Inflammatory macrophage treated with lipopolysaccharide for 4 hours (primary cell): ENCODE measurements around the gene DDX10.

Source experiments
- DNase-seq: peaks from one replicate; pipeline ENCODE4 v3.0.0-alpha.2; 2020

The DDX10 gene

DNA sequence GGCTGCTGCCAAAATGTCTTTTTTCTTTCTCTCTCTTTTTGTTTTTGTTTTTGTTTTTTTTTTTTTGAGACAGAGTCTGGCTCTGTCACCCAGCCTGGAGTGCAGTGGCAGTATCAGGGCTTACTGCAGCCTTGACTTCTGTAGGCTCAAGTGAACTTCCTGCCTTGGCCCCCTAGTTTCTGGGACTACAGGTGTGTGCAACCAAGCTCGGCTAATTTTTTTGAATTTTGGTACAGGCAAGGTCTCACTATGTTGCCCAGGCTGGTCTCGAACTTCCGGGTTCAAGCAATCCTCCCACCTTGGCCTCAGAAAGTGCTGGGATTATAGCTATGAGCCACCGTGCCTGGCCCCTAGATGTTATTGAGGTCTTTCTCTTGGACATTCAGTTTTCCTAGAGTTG is 2.2 kb upstream of the DDX10 start:
- no peak for DNase-seq

DNA sequence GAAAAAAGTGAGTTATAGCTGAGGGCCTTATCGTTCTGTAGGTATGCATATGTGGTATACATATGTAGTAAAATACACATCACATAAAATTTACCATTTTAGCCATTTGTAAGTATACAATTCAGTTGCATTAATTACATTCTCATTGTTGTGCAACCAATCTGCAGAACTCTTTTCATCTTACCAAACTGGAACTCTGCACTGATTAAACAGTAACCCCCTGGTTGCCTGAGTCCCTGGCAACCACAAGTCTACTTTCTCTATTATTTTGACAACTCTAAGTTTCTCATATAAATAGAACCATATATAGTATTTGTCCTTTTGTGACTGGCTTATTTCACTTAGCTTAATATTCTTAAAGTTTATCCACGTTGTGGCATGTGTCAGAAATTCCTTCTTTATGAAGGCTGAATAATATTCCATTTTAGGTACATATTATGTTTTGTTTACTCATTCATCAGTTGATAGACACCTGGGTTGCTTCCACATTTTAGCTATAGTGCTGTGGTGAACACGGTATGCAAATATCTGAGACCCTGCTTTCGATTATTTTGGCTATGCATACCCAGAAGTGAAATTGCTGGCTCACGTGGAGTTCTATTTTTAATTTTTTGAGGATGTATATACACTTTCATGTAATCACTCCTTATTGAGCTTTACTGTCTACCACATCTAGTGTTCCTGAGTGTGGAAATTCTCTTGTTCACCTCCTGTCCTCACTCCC is 1.6 kb upstream of the DDX10 start:
- DNase-seq: no peak

DNA sequence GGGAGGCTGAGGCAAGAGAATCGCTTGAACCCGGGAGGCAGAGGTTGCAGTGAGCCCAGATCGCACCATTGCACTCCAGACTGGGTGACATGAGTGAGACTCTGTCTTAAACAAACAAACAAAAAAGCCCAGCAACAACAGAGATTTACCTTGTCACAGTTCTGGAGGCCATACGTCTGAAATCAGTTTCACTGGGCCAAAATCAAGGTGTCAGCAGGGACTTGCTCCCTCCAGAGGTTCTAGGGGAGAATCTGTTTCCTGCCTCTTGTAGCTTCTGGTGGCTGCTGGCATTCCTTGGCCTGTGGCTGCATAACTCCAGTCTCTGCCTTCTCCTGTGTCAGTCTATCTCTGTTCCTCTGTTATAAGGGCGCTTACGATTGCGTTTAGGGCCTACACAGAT is 1.5 kb downstream of the DDX10 start:
- DNase-seq: no peak

DNA sequence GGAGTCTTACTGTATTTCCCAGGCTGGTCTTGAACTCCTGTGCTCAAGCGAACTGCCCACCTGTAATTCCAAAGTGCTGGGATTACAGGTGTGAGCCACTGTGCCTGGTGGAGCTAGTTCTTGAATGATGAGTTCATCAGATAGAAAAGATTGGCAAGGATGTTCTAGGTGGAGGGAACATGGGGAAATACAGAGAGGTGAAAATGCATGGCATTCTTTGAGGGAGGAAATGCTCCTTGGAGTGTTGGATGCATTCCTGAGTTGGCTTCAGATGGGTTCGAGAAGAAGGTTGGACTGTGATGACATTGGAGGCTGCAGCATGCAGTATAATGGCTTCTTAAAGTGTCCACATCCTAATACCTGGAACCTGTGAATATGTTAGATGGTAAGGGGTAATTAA is 4.4 kb downstream of the DDX10 start:
- DNase-seq: no peak

GRCh38 chr11:108669711-108670110 is 4.8 kb downstream of the DDX10 start:
- DNase-seq: no peak

DNA sequence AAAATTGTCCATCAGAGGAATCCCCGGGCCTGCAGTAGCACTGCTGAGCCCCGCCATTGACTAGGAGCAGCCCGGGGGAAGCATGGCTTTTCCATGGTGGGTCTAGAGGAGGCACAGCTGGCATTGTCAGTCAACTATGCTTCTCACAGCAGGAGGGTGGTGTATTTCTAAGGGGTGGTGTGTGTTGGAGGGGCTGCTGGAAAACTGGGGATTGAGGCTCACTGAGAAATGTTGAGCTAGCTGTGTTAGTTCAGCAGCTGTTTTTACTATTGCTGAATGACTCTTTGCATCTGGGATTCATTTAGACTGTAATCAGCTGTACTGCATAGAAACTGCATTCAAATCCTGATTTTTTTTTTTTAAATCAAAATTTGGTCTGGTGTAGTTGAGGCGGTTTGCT is 5.6 kb downstream of the DDX10 start:
- DNase-seq: no peak

DNA sequence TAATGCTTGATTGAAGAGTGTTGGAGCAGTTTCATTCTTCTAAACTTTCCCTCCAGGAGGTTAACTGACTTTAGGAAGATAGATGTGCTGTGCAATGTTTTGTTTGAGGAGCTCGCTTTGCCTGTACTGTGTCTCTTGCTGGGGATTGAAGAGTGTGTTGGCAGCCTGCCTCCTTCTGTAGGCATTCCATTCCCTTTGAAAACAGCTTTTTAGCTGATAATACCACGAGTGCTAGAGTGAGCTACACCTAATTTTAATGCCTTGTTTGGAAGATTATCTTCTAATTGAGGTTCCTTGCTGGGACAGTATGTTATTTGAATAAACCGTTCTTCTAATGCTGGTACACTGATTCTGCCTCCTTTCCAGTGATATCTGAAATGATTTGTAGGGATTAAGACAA is 7.2 kb downstream of the DDX10 start:
- DNase-seq: no peak

- no peak for DNase-seq
These were observed 7.9 kb downstream of the DDX10 start for GRCh38 chr11:108672786-108673185.

DNA sequence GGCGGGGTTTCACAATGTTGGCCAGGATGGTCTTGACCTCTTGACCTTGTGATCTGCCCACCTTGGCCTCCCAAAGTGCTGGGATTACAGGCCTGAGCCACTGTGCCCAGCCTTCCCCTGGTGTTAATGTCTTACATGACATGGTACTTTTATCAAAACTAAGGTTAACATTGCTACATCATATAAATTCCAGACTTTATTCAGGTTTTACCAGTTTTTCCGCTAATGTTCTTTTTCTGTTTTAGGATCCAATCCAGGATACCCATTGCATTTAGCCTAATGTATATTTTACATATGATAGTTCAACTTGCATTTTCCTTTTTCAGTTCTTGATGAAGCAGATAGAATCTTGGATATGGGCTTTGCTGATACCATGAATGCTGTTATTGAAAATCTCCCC is 14.2 kb downstream of the DDX10 start:
- DNase-seq: no peak

- DNase-seq: no peak
These were observed 15.4 kb downstream of the DDX10 start for GRCh38 chr11:108680271-108680670.

- DNase-seq: no peak
These were observed 20.7 kb downstream of the DDX10 start for GRCh38 chr11:108685419-108686130.

DNA sequence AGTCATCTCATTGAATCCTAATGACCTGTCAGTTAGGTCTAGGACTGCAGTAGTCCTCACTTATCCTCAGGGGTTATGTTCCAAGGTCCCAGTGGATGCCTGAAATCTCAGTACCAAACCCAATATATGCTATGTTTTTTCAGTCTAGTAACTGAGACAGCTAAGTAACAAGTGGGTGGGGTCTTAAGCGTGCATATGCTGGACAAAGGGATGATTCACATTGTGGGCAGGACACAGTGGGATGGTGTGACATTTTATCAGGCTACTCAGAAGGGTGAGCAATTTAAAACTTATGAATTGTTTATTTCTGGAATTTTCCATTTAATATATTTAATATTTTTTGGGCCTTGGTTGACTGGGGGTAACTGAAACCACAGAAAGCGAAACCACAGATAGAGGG is 29.0 kb downstream of the DDX10 start:
- peak; percentile 23 for DNase-seq

GRCh38 chr11:108694846-108695245 is 30.0 kb downstream of the DDX10 start:
- no peak for DNase-seq

DNA sequence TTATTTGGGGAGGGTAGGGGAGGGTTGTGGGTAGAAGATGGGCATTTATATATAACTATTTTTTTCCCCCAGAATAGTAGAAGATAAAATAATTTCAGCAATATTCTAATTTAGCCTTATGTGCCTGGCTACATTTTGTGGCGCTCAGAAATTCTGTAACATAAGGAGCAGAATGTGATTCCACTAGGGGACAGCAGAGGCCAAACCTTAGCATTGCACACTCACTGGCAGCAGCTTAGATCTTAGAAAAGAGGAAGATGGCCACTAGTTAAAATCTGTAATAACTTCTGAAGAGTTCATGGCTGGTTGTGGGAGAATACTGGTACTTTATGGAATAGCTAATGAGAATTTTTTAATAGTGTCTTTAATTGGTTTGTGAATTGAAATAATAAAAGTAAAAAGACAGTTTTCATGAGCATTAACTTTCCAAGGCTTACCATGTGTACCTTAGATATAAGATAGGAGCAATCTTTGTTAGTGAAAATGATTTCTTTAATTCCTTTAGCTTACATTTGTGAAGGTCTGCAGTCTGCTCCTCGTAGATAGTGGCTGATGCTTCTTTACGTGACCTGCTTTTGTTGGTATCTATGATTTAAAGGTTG is 33.1 kb downstream of the DDX10 start:
- DNase-seq: peak; percentile 83

GRCh38 chr11:108698844-108699642 is 34.2 kb downstream of the DDX10 start:
- DNase-seq: peak; percentile 33

DNA sequence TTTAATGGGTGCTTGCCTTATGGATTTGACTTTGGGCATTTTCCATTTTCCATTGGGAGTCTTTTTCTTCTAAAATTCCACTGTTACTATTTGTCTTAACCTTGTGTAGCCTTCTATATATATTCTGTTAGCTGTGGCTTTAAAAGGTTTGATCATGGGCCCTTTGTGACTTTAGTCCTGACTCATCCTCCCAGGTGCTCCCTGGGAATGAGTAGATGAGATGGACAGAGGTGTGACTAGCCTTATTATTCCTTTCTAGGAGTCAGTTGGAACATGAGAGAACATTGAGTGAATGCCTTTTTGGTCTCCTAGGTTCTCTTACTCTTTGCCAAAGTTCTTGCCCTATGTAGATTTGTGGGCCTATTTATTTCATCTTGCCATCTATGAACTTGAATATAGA is 39.0 kb downstream of the DDX10 start:
- DNase-seq: no peak

DNA sequence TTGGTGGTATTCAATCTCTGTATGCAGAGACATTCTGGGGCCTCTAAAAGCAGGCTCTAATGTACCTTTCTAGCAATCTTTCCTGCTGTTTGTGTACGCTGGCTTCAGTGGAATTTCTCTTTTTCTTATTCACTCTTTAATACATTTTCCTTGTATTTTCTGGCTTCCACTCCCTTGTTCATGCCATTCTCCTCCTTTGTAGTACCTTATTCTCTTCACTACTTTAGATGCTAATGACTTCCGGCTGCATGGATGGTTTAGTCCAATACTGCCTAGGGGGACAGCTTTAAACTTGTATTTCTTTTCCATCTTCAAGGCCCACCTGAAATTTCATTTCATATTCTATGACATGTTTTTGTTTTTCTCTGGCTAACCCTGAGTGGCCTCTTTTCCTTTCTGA is 40.2 kb downstream of the DDX10 start:
- DNase-seq: no peak

DNA sequence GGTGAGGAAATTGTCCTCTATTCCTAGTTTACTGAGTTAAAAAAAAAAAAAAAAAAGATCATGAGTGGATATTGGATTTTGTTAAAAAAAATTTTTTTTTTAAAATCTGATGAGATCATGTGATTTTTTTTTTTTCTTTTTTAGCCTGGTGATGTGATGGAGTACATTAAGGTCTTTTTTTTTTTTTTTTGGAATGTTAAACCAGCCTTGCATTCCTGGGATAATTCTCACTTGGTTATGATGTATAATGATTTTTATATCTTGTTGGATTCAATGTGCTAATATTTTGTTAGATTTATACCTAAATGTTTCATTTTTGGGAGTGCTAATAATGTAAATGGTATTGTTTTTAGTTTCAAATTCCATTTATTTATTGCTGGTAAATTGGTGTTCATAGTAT is 43.3 kb downstream of the DDX10 start:
- DNase-seq: no peak

- no peak for DNase-seq
These were observed 44.9 kb downstream of the DDX10 start for GRCh38 chr11:108709741-108710140.

GRCh38 chr11:108713076-108713790 is 48.4 kb downstream of the DDX10 start:
- DNase-seq: peak; percentile 38

- DNase-seq: no peak
These were observed 50.4 kb downstream of the DDX10 start for GRCh38 chr11:108715239-108715638.

- DNase-seq: no peak
These were observed 53.6 kb downstream of the DDX10 start for GRCh38 chr11:108718466-108718865.
